HT1080 (cell line): Measurements from ENCODE around the gene DDI2. TPM values are rescaled to one million over a fixed set of nuclear protein-coding genes. Genes with fewer than 3 reads are reported as not detected.
"Not testable (repeated sequence)": the region's sequence is repeated elsewhere in the genome, so short reads cannot be mapped to it uniquely, and the experiment has no call there.

Experiments
- DNase-seq: peaks from one replicate; pipeline ENCODE4 v3.0.0-alpha.2; 2015; ENCODE audit warnings: low read depth
- total RNA-seq: library from RNA; depleted of rRNA; stranded (reverse); fragments of >200 nt; shearing (Covaris generic); gene quantifications from 2 replicates; pipeline ENCODE4 v1.2.3, GENCODE V29; 2014

Gene DDI2
- total RNA-seq, 1 experiment from 2014 or later, result 13.8 TPM

DNA sequence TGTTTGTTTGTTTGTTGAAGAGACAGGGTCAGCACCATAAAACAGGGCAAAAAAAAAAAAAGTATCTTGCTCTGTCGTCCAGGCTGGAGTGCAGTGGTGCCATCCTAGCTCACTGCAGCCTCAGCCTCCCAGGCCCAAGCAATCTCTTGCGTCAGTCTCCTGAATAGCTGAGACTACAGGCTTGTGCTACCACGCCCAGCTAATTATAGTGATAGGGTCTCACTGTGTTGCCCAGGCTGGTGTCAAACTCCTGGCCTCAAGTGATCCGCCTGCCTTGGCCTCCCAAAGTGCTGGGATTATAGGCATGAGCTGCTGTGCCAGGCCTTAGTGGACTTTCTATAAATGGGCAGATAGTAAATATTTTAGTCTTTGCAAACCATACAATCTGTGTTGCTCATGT is 19.2 kb downstream of the DDI2 start:
- DNase-seq, result no peak

DNA sequence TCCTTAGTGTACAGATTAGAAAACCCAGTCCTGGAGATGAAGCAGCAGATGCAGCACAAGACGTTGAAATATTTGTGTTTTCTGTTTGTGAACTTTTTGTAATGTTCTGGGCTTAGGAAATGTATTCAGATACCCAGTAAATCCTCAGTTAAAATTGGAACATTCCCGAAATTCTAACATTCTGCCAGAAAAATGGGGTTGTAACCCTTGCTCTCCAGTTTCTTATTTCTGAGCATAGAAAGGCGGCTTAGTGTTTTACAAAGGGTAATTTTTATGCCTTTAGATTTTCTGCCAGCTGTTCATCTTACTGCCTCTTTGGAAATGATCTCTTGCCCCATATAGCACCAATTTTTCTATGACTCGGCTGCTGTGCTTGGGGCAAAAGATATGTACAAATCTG is 20.6 kb downstream of the DDI2 start:
- DNase-seq, result no peak

DNA sequence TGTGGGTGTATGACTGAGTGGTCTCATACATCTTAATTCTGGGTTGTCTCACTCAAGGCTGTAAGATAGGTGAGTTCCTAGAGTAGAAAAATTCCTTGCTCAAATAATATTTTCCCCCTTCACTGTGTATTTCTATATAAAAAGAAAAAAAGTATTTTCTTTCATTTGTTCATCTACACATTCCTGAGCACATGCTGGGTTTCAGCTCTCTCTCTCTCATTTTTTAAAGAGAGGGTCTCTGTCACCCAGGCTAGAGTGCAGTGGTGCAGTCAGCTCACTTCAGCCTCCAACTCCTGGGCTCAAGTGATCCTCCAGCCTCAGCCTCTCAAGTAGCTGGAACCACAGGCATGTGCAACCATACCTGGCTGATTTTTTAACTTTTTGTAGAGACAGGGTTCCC is 22.0 kb downstream of the DDI2 start:
- no peak for DNase-seq

DNA sequence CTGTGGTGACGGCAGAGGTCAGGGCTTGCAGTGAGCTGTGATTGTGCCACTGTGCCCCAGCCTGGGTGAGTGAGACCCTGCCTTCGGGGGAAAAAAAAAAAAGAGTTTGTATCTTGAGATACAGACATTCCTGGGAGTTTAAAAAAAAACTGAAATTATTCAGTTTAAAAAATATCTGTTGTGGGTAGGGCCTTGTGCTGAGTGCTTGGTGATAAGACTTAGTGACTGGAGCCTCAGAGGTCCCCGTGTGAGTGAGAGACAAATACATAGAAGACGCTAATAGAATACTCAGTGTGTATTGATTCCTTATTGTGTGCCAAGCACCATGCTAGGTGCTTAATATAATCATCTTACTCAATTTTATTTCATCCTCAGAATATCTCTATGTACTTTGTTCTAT is 22.7 kb downstream of the DDI2 start:
- no peak for DNase-seq

DNA sequence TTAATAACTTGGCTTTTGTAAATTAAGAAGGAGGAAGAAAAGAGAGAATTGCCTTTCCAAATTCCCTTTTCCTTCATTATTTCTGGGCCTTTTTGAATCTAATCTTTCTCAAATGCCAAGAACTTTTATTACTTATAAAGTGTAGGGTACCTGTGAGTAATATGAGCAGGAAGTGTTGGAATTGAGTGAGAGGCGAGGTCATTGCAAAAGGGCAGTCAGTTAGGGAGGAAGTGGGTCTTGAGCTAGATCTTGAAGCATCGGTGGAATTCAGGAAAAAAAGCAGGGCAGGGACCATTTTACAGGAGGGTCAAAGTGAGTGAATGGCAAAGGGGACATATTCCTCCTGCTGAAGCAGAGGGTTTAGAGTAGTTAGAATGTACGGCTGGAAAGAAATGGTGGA is 23.4 kb downstream of the DDI2 start:
- peak; percentile 32 for DNase-seq

DNA sequence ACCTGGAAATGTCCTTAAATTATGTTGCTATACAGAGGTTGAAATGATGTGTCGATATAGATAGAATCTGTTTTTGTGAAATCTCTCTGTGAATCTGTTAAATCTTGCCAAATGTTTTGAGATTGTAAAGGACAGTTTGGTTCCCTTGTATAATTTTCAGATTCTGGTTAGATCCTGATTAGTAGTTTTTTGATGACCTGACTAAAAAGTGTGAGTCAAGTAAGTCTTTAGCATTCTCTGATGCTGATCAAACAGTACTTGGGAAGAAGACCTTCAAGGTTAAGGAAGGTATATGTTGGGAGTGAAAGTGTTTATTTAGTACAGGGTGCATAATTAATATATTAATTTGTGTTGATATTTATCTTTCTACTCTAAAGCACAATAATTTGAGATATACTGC is 32.7 kb downstream of the DDI2 start:
- no peak for DNase-seq

DNA sequence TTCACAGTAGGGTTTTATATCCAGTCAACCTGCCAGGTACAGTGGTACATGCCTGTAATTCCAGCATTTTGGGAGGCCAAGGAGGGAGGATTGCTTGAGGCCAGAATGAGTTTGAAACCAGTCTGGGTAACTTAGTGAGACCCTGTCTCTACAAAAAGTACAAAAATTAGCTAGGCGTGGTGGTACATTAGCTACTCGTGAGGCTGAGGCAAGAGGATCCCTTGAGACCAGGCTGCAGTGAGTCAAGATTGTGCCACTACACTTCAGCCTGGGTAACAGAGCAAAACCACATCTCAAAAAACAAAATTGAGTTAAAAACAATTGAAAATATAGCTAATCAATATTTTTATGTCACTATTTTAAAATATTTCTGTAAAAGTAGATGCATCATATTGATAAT is 33.2 kb downstream of the DDI2 start:
- DNase-seq, result no peak

DNA sequence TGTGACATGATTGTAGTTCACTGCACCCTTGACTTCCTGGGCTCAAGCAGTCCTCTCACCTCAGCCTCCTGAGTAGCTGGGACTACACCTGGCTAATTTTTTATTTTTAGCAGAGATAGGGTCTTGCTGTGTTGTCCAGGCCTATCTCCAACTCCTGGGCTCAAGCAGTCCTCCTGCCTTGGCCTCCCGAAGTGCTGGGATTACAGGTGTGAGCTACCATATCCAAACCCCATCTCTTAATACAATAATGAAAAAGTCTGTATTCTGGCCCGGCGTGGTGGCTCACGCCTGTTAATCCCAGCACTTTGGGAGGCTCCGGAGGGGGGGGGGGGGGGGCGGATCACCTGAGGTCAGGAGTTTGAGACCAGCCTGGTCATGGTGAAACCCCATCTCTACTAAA is 34.9 kb downstream of the DDI2 start:
- DNase-seq, result not testable (repeated sequence)

DNA sequence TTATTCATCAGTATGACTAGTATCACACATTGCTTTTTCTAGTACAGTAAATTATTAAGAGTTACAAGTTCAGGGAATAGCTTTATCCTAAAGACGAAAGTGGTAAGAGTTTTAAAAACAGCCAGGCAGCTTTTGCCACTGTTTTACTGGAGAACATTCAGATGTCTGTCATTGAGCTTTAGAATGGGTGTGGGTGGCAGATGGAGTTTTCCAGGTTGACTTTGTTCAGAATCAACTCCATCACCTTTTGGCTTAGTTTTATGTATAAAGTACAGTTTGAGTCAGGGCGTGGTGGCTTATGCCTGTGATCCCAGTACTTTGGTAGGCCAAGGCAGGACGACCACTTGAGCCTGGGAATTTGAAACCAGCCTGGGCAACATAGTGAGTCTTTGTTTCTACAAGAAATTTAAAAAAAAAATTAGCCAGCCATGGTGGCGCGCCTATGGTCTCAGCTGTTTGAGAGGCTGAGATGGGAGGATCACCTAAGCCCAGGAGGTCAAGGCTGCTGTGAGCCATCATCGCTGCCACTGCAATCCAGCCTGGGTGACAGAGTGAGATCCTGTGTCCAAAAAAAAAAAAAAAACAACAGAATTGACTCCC is 36.9 kb downstream of the DDI2 start:
- DNase-seq, result no peak

DNA sequence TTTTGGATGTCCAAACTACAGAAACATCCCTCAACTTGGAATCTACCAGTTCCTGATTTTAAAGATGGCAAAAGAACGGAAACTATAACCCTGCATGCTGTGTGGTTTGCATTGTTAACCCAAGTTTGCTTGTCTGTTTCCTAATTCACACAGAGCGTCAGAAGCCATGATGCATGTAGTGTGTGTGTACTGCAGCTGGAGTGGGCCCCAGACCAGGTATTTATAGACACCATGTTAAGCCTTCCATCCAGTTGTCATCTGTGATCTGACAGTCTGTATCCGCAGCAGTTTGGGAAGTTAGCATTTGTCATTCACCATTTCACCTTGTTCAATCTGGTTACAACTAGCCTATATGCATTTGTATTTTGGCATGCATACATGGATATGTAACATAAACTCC is 39.2 kb downstream of the DDI2 start:
- DNase-seq, result no peak

DNA sequence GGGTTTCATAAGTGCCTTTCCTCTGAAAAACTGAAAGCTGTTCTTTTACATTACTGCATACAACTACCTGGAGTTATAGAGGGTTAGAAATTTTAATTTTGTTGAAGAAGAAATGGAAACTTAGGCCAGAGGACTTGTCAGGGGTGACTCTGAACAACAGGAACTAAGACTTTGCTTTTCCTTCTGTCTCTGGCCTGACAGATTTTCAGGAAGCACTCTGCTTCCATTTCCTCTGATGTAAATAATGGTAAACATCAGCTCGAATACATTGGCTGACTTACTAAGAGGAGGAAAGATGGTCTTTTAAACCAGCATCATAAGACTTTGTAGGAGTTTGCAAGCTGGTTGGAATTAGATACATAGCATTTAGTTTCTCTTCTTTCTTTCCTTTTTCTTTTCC is 39.8 kb downstream of the DDI2 start:
- no peak for DNase-seq

DNA sequence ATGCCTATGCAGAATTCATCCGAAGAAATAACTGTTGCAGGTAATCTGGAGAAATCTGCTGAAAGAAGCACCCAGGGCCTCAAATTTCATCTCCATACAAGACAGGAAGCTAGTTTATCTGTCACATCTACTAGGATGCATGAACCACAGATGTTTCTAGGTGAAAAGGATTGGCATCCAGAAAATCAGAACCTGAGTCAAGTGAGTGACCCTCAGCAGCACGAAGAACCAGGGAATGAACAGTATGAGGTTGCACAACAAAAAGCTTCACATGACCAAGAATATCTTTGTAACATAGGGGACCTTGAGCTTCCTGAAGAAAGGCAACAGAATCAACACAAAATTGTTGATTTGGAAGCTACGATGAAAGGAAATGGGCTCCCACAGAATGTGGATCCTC is 42.9 kb downstream of the DDI2 start:
- DNase-seq, result no peak

DNA sequence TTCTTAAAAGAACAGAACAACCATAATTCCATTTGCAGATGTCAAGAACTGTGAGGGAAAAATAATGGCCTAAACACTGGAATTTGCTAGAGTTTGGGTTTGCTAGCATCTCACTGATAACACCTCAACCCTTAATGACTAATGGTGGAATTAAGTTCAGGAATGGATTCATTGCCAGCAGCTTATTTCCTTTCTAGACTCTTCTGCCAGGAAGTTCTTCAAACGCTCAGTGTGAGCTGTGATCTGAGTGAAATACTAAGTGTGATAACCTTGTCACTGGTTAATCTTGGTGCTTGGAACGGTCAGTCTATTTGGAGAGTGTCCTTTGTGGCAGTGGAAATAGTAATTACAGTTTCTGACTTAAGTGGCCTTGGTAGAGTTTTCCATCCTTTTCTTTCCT is 45.2 kb downstream of the DDI2 start:
- DNase-seq, result no peak

DNA sequence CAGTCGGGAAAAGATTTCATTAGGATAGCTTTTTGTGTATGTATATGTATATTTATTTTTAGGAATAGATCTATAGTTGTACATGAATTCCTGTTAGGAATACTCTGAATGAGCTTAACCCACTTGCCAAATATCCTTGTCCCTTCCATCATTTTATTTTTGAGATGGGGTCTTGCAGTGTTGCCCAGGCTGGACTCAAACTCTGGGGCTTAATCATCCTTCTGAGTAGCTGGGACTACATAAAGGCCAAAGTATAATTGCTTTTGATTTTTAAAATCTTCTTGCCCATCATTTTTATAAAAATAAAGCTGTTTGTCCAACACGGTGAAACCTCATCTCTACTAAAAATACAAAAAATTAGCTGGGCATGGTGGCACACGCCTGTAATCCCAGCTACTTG is 46.7 kb downstream of the DDI2 start:
- DNase-seq, result no peak

DNA sequence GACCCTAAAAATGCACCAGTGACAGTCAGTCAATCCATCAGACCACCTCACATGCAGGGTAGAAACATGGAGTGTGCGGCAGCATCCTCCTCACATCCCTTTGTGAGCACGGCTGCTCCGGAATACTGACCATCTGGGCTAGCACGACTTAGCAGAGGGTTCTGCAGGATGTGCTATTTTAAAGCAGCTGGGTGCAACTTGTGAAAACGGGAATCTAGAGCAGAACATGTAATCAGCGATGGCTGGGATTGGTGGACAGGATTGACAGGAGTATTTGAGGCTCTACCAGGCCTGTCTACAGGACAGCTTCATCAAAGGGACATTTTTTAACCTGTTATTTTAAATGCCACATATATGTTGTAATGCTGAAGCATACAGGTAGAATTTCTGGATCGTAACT is 50.1 kb downstream of the DDI2 start:
- DNase-seq, result no peak

DNA sequence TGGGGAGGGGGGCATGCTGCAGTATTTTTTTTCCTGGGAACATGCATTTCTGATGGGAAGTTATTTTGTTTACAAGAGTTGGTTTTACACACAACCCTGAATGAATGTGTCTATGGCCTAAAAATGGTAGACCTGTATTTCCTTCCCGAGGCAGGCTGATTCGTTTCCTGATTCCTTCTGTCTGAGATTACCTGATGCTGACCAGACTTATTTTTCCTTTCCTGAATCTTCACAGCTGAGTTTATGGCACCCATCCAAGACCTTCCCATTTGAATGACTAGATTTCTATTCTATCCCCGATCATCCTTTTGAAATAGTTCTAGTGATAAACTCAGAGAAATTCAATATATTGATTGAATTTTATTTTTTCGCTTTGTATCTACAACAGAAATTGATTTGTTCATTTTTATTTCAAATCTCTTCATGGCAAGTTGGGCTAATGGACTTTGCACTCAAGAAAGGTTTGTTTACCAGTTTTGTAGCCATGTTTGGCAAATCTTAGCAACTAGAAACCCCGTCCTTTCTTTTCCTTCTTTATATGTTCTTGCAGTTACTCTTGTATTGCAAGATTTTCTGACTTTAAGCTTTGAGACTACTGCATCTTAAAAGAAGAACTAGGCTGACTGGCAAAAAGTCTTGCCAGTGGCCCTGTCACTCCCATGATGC is 51.0 kb downstream of the DDI2 start:
- peak; percentile 60 for DNase-seq

DNA sequence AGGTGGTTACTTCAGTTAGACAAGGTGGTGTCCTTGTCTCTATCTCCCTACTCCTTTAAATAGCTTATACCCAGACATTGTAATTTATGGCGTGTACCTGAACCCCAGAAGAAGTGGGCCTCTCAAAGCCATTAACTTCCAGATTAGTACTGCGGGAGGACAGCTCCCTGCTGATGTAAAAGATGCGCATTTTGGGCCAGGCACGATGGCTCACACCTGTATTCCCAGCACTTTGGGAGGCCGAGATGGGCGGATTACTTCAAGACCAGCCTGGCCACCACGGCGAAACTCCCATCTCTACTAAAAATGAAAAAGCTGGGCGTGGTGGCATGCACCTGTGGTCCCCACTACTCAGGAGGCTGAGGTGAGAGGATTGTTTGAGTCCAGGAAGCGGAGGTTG is 51.8 kb downstream of the DDI2 start:
- DNase-seq, result no peak

DNA sequence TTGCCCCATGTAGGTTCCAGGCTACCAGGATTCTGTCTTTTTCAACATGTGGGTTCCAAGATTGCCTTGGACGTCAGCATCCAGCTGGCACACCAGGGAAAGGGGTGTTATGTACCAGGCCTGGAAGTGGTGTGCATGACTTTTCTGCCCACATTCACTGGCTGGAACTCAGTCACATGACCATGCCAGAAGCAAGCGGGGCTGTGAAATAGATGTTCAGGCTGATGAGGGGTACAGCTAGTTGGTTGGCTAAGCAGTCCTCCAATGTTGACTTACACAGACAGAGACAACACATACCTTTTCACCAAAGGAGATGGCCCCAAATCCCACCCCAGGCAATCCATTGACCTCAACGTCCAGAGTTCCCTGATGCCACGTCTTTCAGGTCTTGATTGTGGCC is 52.6 kb downstream of the DDI2 start:
- DNase-seq, result no peak

DNA sequence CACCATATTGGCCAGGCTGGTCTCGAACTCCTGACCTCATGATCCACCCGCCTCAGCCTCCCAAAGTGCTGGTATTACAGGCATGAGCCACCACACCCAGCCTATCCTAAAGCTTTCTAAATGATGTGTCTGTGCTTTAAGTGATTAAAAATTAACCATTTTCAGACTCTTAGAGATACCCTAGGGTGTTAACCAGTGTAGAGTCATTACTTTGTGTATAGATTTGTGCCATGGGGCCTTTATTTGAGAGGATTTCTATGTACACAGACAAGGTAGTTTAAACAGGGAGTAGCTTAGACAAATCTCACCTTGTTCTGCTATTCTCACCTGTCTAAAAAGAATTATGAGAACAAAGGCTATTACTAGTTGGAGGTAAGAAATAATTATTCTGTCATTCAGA is 54.2 kb downstream of the DDI2 start:
- DNase-seq, result no peak

DNA sequence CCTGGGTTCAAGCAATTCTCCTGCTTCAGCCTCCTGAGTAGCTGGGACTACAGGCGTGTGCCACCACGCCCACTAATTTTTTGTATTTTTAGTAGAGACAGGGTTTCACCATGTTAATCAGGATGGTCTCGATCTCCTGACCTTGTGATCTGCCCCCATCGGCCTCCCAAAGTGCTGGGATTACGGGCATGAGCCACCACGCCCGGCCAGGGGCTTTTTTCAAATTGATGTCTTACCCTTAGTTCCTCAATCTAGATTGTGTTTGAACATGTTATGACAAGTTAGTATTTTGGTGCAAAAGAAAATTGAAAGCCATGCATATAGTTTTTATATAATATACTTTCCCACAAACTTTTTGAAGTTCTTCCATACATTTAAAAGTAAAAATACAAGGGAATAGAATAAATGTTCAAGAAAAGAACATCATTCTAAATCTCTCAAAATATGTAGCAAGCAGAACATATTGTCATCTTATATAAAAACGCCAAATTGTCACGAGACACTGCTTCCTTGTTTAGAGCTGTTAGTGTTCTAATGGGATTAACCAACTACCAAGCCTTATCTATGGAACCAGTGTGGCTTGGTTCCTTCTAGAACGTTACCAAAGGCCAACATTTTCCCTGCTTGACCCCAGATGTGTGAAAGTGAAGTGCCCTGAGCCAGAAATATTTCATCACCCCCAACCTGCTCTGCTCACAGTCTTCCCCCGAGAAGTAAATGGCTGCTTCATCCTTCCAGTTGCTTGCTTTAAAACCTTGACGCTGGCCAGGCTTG is 57.3 kb downstream of the DDI2 start:
- no peak for DNase-seq

DNA sequence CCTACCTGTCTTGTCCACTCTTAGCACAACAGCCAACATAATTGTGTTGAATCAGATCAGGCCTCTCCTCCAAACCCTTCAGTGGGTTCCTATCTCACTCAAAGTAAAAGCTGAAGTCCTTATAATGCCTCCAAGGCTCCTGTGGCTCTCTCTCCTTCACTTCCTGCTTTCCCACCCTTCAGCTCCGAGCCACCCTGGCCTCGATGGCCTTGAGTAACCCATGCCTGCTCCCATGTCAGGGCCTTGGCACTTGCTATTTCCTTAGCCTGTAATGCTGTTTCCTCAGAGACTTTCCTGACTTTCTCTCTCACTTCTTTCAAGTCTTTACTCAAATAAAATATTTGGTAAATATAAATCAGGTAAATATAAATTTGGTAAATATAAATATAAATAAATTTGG is 58.8 kb downstream of the DDI2 start:
- DNase-seq, result no peak

DNA sequence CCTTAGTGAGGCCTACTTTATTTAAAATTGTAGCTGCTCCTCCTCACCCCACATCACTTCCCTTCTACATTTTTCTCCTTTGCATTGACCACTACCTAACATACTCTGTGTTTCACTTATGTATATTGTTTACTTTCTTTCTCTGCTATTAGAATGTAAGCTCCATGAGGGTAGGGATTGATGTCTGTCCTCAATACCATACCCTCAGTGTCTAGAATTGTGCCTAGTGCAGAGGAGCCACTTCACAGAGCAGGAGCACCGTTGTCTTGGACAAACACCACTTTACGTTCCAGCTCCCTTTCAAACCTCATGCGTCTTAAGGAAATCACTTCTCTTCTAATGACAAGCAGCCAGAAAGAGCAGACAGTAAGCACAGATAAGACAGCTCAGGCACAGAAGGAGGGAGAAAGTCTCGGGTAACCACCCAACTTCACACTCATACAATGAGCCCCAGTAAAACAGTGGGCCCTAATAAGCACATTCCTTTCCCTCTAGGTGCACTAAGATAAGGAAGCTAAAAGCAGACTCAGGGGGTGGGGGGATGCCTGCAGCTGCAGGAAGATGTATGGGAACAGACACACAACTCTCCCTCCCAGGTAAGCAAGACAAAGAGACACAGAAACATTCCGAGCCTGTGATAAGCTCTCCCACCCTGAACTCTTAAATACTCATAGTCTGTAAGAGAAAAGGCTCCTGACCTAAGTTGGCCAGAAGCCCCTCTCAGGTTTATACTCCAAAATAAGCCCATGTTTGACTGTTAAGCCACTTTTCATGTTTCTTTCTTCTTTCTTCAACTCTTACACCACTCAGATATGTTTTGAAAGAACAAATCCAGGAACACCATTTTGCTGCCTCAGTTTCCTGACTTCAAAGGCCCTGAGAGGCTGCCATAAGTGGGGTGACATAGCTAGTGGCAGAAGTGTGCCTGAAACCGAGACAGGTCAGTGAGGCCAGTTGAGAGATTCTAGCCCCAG is 59.7 kb downstream of the DDI2 start:
- DNase-seq, result no peak
